Subcutaneous abdominal adipose tissue (tissue), 5 donors: Measurements from ENCODE around the gene COL9A2.

Experiments
- H3K27ac ChIP-seq: one replicate; pipeline ENCODE4 v1.7.0; 2013; ENCODE audit warnings: low read depth, mild to moderate bottlenecking, inconsistent platforms, low read length, moderate library complexity
- H3K27me3 ChIP-seq, 5 donors: one replicate each; pipeline ENCODE4 v1.7.0; 2013; ENCODE audit warnings: low read length in 5 of 5, inconsistent platforms in 1 of 5; ENCODE audit not compliant: control insufficient read depth in 5 of 5, insufficient read depth in 4 of 5
- H3K36me3 ChIP-seq, 5 donors: one replicate each; pipeline ENCODE4 v1.7.0; 2013; ENCODE audit warnings: low read length in 5 of 5; ENCODE audit not compliant: control insufficient read depth in 5 of 5, insufficient read depth in 5 of 5
- H3K4me1 ChIP-seq, 5 donors: one replicate each; pipeline ENCODE4 v1.7.0; 2013; ENCODE audit warnings: low read length in 5 of 5, mild to moderate bottlenecking in 3 of 5, moderate library complexity in 1 of 5; ENCODE audit not compliant: control insufficient read depth in 5 of 5, insufficient read depth in 5 of 5
- H3K4me3 ChIP-seq, 5 donors: one replicate each; pipeline ENCODE4 v1.7.0; 2013; ENCODE audit warnings: low read length in 5 of 5, low read depth in 1 of 5
- H3K9ac ChIP-seq, 5 donors: one replicate each; pipeline ENCODE4 v1.7.0; 2013; ENCODE audit warnings: low read length in 5 of 5, mild to moderate bottlenecking in 4 of 5, moderate library complexity in 3 of 5
- H3K9me3 ChIP-seq, 5 donors: one replicate each; pipeline ENCODE4 v1.7.0; 2013; ENCODE audit warnings: low read length in 5 of 5; ENCODE audit not compliant: control insufficient read depth in 5 of 5
- donor health status: healthy.
- donor health status: healthy.
- donor health status: healthy.
- donor health status: healthy.
- donor health status: healthy.

Gene COL9A2

GRCh38 chr1:40252601-40253000, 64.5 kb downstream of the COL9A2 start:
- peaks cover 0 to 15% (median 12%) of the 10 kb centered on the region in 5 donors for H3K4me1 ChIP-seq
- H3K27ac ChIP-seq: no peak overlapping the region
- no peak overlapping the region for H3K9ac ChIP-seq
- H3K9me3 ChIP-seq: no peaks in the 10 kb centered on the region
- no peaks in the 10 kb centered on the region for H3K36me3 ChIP-seq
- H3K4me3 ChIP-seq: no peak overlapping the region
- no peaks in the 10 kb centered on the region for H3K27me3 ChIP-seq

- Histone ChIP-seq H3K4me3 (no peak overlapping the region), H3K36me3 (no peaks in the 10 kb centered on the region), H3K27me3 (no peaks in the 10 kb centered on the region), H3K4me1 (peaks cover 0 to 6% (median 2%) of the 10 kb centered on the region in 5 donors), H3K9ac (no peak overlapping the region), H3K9me3 (no peaks in the 10 kb centered on the region), H3K27ac (no peak overlapping the region)
These were observed 65.6 kb downstream of the COL9A2 start for GRCh38 chr1:40251456-40251855.
